Endothelial cell of umbilical vein (primary cell): Measurements from ENCODE around the gene GPS1. TPM values are rescaled to one million over a fixed set of nuclear protein-coding genes. Genes with fewer than 3 reads are reported as not detected.

Experiments used
- BruUV-seq: library from RNA; stranded (reverse); fragments of 400-500 nt; replicated peaks from 2 replicates; lab custom pipeline; 2021; lab: Mats Ljungman, UMichigan
- CTCF ChIA-PET: fragments of 300-600, 350-600 bp; sonication (Branson Sonifier 250); formaldehyde crosslinking; loops from one replicate; lab custom pipeline; 2021; ENCODE audit warnings: antibody characterized with exemption, inconsistent platforms; lab: Charles Lee
- POLR2A ChIA-PET: fragments of 300-600, 350-600 bp; sonication (Branson Sonifier 250); formaldehyde crosslinking; loops from one replicate; lab custom pipeline; 2021; ENCODE audit warnings: antibody characterized with exemption, inconsistent platforms; lab: Charles Lee
- DNase-seq: peaks from one replicate; pipeline ENCODE4 v3.0.0-alpha.2; 2011; ENCODE audit warnings: low read depth, low spot score
- FAIRE-seq: peaks from 2 replicates; lab custom pipeline; 2011; peaks lifted over from hg19 to GRCh38; lab: Jason Lieb, UNC
- H2AFZ ChIP-seq: 2 replicates; pipeline ENCODE4 v1.6.0; 2012; ENCODE audit warnings: low read depth, low read length, control low read depth, inconsistent platforms
- H3K27ac ChIP-seq: 2 replicates; pipeline ENCODE4 v1.5.1; 2011; ENCODE audit warnings: low read depth, mild to moderate bottlenecking, control low read depth, low read length, moderate library complexity; ENCODE audit not compliant: insufficient read depth
- H3K27me3 ChIP-seq, 2 experiments: 2 replicates each; pipeline versions ENCODE4 v1.6.0 to v1.6.1; 2011; ENCODE audit warnings: low read length in 2 of 2, mixed read lengths in 1 of 2; ENCODE audit not compliant: control insufficient read depth in 2 of 2, insufficient read depth in 2 of 2
- H3K36me3 ChIP-seq, 2 experiments: 2 replicates in 1 of 2; 3 replicates in 1 of 2; pipeline ENCODE4 v1.5.1; 2011; ENCODE audit warnings: low read length in 2 of 2, mild to moderate bottlenecking in 1 of 2, moderate library complexity in 1 of 2; ENCODE audit not compliant: control insufficient read depth in 2 of 2, insufficient read depth in 2 of 2; ENCODE audit errors: extremely low read depth in 1 of 2
- H3K4me1 ChIP-seq: 3 replicates; pipeline ENCODE4 v1.5.1; 2011; ENCODE audit warnings: mild to moderate bottlenecking, low read length; ENCODE audit not compliant: control insufficient read depth, insufficient read depth; ENCODE audit errors: extremely low read depth
- H3K4me2 ChIP-seq: 2 replicates; pipeline ENCODE4 v1.6.1; 2011; ENCODE audit warnings: low read length, control low read depth, mixed read lengths; ENCODE audit not compliant: insufficient read depth
- H3K4me3 ChIP-seq, 3 experiments: fragments of 200-600 bp in 1 of 3; sonication (generic), shearing (Covaris generic) in 1 of 3; replicated peaks in 1 of 3; 2 replicates each; pipeline ENCODE4 v1.5.1; 2011 to 2016; ENCODE audit warnings: control low read depth in 3 of 3, low read length in 3 of 3, mild to moderate bottlenecking in 2 of 3, inconsistent platforms in 1 of 3, low read depth in 1 of 3, moderate library complexity in 1 of 3; ENCODE audit not compliant: insufficient read depth in 1 of 3
- H3K79me2 ChIP-seq: 2 replicates; pipeline ENCODE4 v1.6.0; 2012; ENCODE audit warnings: low read length, inconsistent platforms; ENCODE audit not compliant: control insufficient read depth, insufficient read depth
- H3K9ac ChIP-seq: replicated peaks from 2 replicates; pipeline ENCODE3; 2011; ENCODE audit warnings: low read length, control low read depth; ENCODE audit not compliant: insufficient read depth; ENCODE audit errors: extremely low read depth
- H3K9me1 ChIP-seq: replicated peaks from 3 replicates; pipeline ENCODE4 v1.6.0; 2011; ENCODE audit warnings: mild to moderate bottlenecking, low read length; ENCODE audit not compliant: control insufficient read depth, insufficient read depth; ENCODE audit errors: extremely low read depth
- H3K9me3 ChIP-seq: replicated peaks from 2 replicates; pipeline ENCODE4 v1.5.1; 2012; ENCODE audit warnings: low read length, inconsistent platforms; ENCODE audit not compliant: control insufficient read depth, insufficient read depth
- H4K20me1 ChIP-seq: replicated peaks from 2 replicates; pipeline ENCODE3; 2011; ENCODE audit warnings: mild to moderate bottlenecking, low read length; ENCODE audit not compliant: control insufficient read depth, insufficient read depth; ENCODE audit errors: extremely low read depth
- CTCF ChIP-seq, 2 donors: IDR thresholded peaks; 1 replicate in 1 of 2; 2 replicates in 1 of 2; pipeline ENCODE4 v1.5.1; 2011; ENCODE audit warnings: low read length in 2 of 2, mild to moderate bottlenecking in 2 of 2, moderate library complexity in 2 of 2, control low read depth in 1 of 2, inconsistent platforms in 1 of 2, low read depth in 1 of 2; ENCODE audit not compliant: insufficient read depth in 1 of 2; ENCODE audit errors: extremely low read depth in 1 of 2
- EZH2 ChIP-seq: IDR thresholded peaks from 2 replicates; pipeline ENCODE4 v1.6.1; 2012; ENCODE audit warnings: borderline replicate concordance, low read depth, mild to moderate bottlenecking, moderate library complexity, low read length, inconsistent platforms; ENCODE audit not compliant: severe bottlenecking
- FOS ChIP-seq: IDR thresholded peaks from 2 replicates; pipeline ENCODE4 v1.6.1; 2011; ENCODE audit warnings: mild to moderate bottlenecking, low read length, moderate library complexity, borderline replicate concordance; ENCODE audit not compliant: insufficient read depth
- GATA2 ChIP-seq: IDR thresholded peaks from 2 replicates; pipeline ENCODE4 v1.7.0; 2011; ENCODE audit warnings: low read depth, mild to moderate bottlenecking, moderate library complexity, mixed read lengths, low read length; ENCODE audit not compliant: insufficient read length, insufficient read depth
- JUN ChIP-seq: IDR thresholded peaks from 2 replicates; pipeline ENCODE4 v1.6.1; 2011; ENCODE audit warnings: borderline replicate concordance, low read depth; ENCODE audit not compliant: insufficient read length, insufficient read depth
- MAX ChIP-seq: IDR thresholded peaks from 2 replicates; pipeline ENCODE4 v1.6.1; 2011; ENCODE audit not compliant: insufficient read depth, insufficient read length
- POLR2A ChIP-seq: IDR thresholded peaks from 2 replicates; pipeline ENCODE4 v1.6.1; 2012; ENCODE audit warnings: low read depth, mild to moderate bottlenecking, control low read depth, low read length
- POLR2AphosphoS5 ChIP-seq: IDR thresholded peaks from 2 replicates; pipeline ENCODE4 v1.6.1; 2012; ENCODE audit warnings: low read depth, mild to moderate bottlenecking, control low read depth, low read length, moderate library complexity; ENCODE audit not compliant: insufficient read depth
- dilution Hi-C: fragments of 300-500 bp; cut with MboI; formaldehyde crosslinking; loops from one replicate; pipeline ENCODE4 v1.15.0; 2019; ENCODE audit warnings: low sequenced_read_pairs; ENCODE audit not compliant: extremely low pct_ligation_motif_present
- intact Hi-C: fragments of 100-400 bp; cut with micrococcal nuclease; formaldehyde crosslinking; loops from one replicate; pipeline ENCODE4 v1.10.0; 2022
- polyA plus RNA-seq, 4 experiments: library from polyadenylated mRNA; depleted of rRNA in 3 of 4; stranded (reverse) in 3 of 4; unstranded in 1 of 4; fragments of >200 nt; gene quantifications; 2 replicates each; pipeline versions ENCODE4 v1.2.1 to v1.2.3, GENCODE V29; 2011 to 2012; ENCODE audit warnings: missing spikeins in 1 of 4
- total RNA-seq: library from RNA; stranded (reverse); gene quantifications from 2 replicates; pipeline ENCODE4 v1.2.3, GENCODE V29; 2021

The GPS1 gene
- total and polyA plus RNA-seq, 2 donors (not counting 3 experiments of a cell fraction or from before 2014, with no cell fraction given), result 116 to 178 TPM

GRCh38 chr17:82080048-82080788, 28.5 kb downstream of the GPS1 start:
- POLR2A ChIA-PET, result no interaction called here
- no peak overlapping the region for H3K4me2 ChIP-seq
- H3K4me3 ChIP-seq, result no peak overlapping the region
- H3K79me2 ChIP-seq, result no peaks in the 10 kb centered on the region
- no peak overlapping the region for H3K9ac ChIP-seq
- TF ChIP-seq GATA2, result no peak
- no peak for TF ChIP-seq MAX
- TF ChIP-seq JUN, result no peak
- no peak for TF ChIP-seq CTCF (IDR thresholded peaks at IDR 0.05; ENCODE audit: extremely low read depth in 1 of 2, insufficient read depth in 1 of 2, low read depth in 1 of 2, low read length in 2 of 2)
- no peak for TF ChIP-seq FOS
- no peak for TF ChIP-seq POLR2A
- TF ChIP-seq EZH2, result no peak
- TF ChIP-seq POLR2AphosphoS5, result no peak
- no peaks in the 10 kb centered on the region for H4K20me1 ChIP-seq
- H3K27ac ChIP-seq, result no peak overlapping the region
- FAIRE-seq, result no peak
- DNase-seq, result no peak
- no peak overlapping the region for H2AFZ ChIP-seq
- H3K4me1 ChIP-seq, result no peaks in the 10 kb centered on the region
- H3K36me3 ChIP-seq, result peaks cover 32 to 53% of the 10 kb centered on the region in 2 experiments
- CTCF ChIA-PET, result no interaction called here
- no TSS peak for BruUV-seq
- dilution Hi-C loops, result no loop called here
- no peaks in the 10 kb centered on the region for H3K9me3 ChIP-seq
- no peaks in the 10 kb centered on the region for H3K27me3 ChIP-seq
- intact Hi-C loops, result no loop called here
- no peaks in the 10 kb centered on the region for H3K9me1 ChIP-seq
